ENCODE results near the gene LARGE1.

Gene LARGE1

GRCh38 chr22:33851821-33852384 lies 68.4 kb downstream of the LARGE1 start:
- no peak for TF ChIP-seq CTCF (IDR thresholded peaks at IDR 0.05; ENCODE audit: insufficient read depth, low read depth, low read length, missing control alignments)
- no peak overlapping the region for H3K4me3 ChIP-seq (ENCODE audit: low read length)

GRCh38 chr22:33851240-33851639 lies 69.0 kb downstream of the LARGE1 start:
- no peak for DNase-seq (ENCODE audit: low read depth)
- TF ChIP-seq CTCF (IDR thresholded peaks at IDR 0.05; ENCODE audit: insufficient read depth, low read depth, low read length, missing control alignments), result no peak
- H3K4me3 ChIP-seq (ENCODE audit: low read length), result no peak overlapping the region

More at GRCh38 chr22:33851821-33852384, 68.4 kb downstream of the LARGE1 start:
- DNase-seq (ENCODE audit: low read depth), result no peak

- DNase-seq (ENCODE audit: low read depth), result no peak
- H3K4me3 ChIP-seq (ENCODE audit: low read length), result no peak overlapping the region
- no peak for TF ChIP-seq CTCF (IDR thresholded peaks at IDR 0.05; ENCODE audit: insufficient read depth, low read depth, low read length, missing control alignments)
Observed at GRCh38 chr22:33850724-33851123, 69.6 kb downstream of the LARGE1 start.

GRCh38 chr22:33850193-33850592 lies 70.1 kb downstream of the LARGE1 start:
- no peak for DNase-seq (ENCODE audit: low read depth)
- no peak for TF ChIP-seq CTCF (IDR thresholded peaks at IDR 0.05; ENCODE audit: insufficient read depth, low read depth, low read length, missing control alignments)
- H3K4me3 ChIP-seq (ENCODE audit: low read length), result no peak overlapping the region

- no peak for TF ChIP-seq CTCF (IDR thresholded peaks at IDR 0.05; ENCODE audit: insufficient read depth, low read depth, low read length, missing control alignments)
- no peak overlapping the region for H3K4me3 ChIP-seq (ENCODE audit: low read length)
- DNase-seq (ENCODE audit: low read depth), result no peak
Observed at GRCh38 chr22:33848251-33848650, 72.0 kb downstream of the LARGE1 start.

GRCh38 chr22:33844273-33844672 lies 76.0 kb downstream of the LARGE1 start:
- no peak for TF ChIP-seq CTCF (IDR thresholded peaks at IDR 0.05; ENCODE audit: insufficient read depth, low read depth, low read length, missing control alignments)
- H3K4me3 ChIP-seq (ENCODE audit: low read length), result no peak overlapping the region
- DNase-seq (ENCODE audit: low read depth), result no peak

GRCh38 chr22:33842421-33843094 lies 77.7 kb downstream of the LARGE1 start:
- H3K4me3 ChIP-seq (ENCODE audit: low read length), result no peak overlapping the region
- TF ChIP-seq CTCF (IDR thresholded peaks at IDR 0.05; ENCODE audit: insufficient read depth, low read depth, low read length, missing control alignments), result no peak
- DNase-seq (ENCODE audit: low read depth), result no peak

All from epithelial cell of esophagus (primary cell).